SK-N-MC (cell line): ENCODE data around the gene TBCCD1.

ENCODE experiments used
- EZH2 ChIP-seq: fragments of 200-600 bp; sonication (generic); IDR thresholded peaks from one replicate; pipeline ENCODE4 v1.6.1; 2017; ENCODE audit warnings: antibody characterized with exemption
- FOXP2 ChIP-seq: optimal IDR thresholded peaks from 2 replicates; pipeline ENCODE3; 2011; ENCODE audit warnings: mild to moderate bottlenecking, moderate library complexity; ENCODE audit not compliant: insufficient read depth; ENCODE audit errors: extremely low read length, control extremely low read depth
- POLR2AphosphoS5 ChIP-seq: IDR thresholded peaks from 2 replicates; pipeline ENCODE4 v1.6.1; 2012; ENCODE audit warnings: mild to moderate bottlenecking, low read depth, low read length, borderline replicate concordance

- no peak for TF ChIP-seq POLR2AphosphoS5
- TF ChIP-seq EZH2 = no peak
- TF ChIP-seq FOXP2 = no peak
Measured at GRCh38 chr3:186599785-186600166, 32.6 kb upstream of the TBCCD1 start.
